ENCODE data around the gene SIGLEC7.
A peak's percentile ranks its signal among the peaks of the same experiment; 100 is the strongest.

Gene SIGLEC7

GRCh38 chr19:51142119-51142518 lies at the start of gene SIGLEC7:
Gene SIGLEC7 (plus strand): TSS chr19:51142301. CDS start chr19:51142370, 69 bp downstream.
- no peak for TF ChIP-seq CTCF (IDR thresholded peaks at IDR 0.05)
- H3K4me3 ChIP-seq (ENCODE audit: low read depth in 1 of 2, low read length in 1 of 2) = peak within 1 kb of the TSS; percentile 49 to 59

GRCh38 chr19:51093101-51093500 lies 49.0 kb upstream of the SIGLEC7 start:
- Histone ChIP-seq H3K9me3 (no peaks in the 10 kb centered on the region), H3K36me3 (no peaks in the 10 kb centered on the region), H3K27ac (no peak overlapping the region), H3K4me1 (ENCODE audit: control insufficient read depth in 1 of 2, insufficient read depth in 1 of 2, low read depth in 1 of 2, low read length in 1 of 2) (peaks cover 10 to 17% of the 10 kb centered on the region in 2 experiments), H3K27me3 (peaks cover 7% of the 10 kb centered on the region), H3K4me3 (ENCODE audit: low read depth in 1 of 2, low read length in 1 of 2) (no peak overlapping the region)
- TF ChIP-seq CTCF (IDR thresholded peaks at IDR 0.05) = no peak

More at GRCh38 chr19:51142119-51142518, at the start of gene SIGLEC7:
- H3K27ac ChIP-seq = peak within 1 kb of the TSS; percentile 100
- H3K4me1 ChIP-seq (ENCODE audit: control insufficient read depth in 1 of 2, insufficient read depth in 1 of 2, low read depth in 1 of 2, low read length in 1 of 2) = peaks cover 85 to 86% of the 10 kb centered on the region in 2 experiments
- H3K27me3 ChIP-seq = no peaks in the 10 kb centered on the region
- peaks cover 6% of the 10 kb centered on the region for H3K36me3 ChIP-seq
- H3K9me3 ChIP-seq = no peaks in the 10 kb centered on the region

DNA sequence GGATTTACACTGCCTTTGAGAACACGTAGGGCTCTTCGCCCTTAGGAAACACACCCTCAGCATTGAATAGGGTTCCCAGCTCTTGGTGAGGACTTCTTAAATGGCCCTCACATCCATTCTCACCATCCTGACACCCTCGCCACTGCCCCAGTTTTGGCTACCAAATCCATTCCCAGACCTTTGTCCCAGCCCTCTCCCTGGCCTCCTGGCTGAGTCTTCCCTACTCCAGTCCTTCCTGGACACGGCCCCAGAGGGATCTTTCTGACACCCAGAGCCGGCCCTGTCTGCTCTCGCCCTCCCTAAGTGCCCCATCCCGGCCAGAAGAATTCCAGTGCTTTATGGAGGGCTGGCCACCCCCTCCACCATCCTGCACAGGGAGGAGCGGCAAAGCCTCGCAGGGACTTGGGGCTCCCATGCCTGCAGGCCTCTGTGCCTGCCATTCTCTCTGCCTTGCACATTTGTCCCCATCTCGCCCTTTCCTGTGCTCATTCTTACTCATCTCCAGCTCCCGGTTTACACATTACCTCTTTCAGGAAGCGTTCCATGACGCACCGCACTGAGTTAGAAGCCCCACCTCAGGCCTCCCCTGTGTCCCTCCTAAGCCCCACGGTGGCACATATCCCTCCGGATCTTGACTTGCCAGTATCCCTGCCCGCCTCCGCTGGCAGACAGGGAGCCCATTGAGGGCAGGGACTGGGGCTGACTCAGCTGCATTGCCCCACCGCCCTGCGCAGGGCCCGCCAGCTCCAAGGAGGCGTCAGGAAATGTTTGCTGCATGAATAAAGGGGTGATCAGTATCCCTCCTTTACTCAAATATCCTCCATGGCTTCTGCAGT lies 48.4 kb upstream of the SIGLEC7 start:
- no peak overlapping the region for H3K27ac ChIP-seq
- H3K27me3 ChIP-seq = peaks cover 7% of the 10 kb centered on the region
- no peaks in the 10 kb centered on the region for H3K36me3 ChIP-seq
- no peak overlapping the region for H3K4me3 ChIP-seq (ENCODE audit: low read depth in 1 of 2, low read length in 1 of 2)
- peaks cover 10 to 18% of the 10 kb centered on the region in 2 experiments for H3K4me1 ChIP-seq (ENCODE audit: control insufficient read depth in 1 of 2, insufficient read depth in 1 of 2, low read depth in 1 of 2, low read length in 1 of 2)
- no peak for TF ChIP-seq CTCF (IDR thresholded peaks at IDR 0.05)
- H3K9me3 ChIP-seq = no peaks in the 10 kb centered on the region

GRCh38 chr19:51094696-51095279 lies 47.3 kb upstream of the SIGLEC7 start:
- TF ChIP-seq CTCF (IDR thresholded peaks at IDR 0.05) = peak; percentile 50
- Histone ChIP-seq H3K9me3 (no peaks in the 10 kb centered on the region), H3K27ac (no peak overlapping the region), H3K27me3 (peaks cover 7% of the 10 kb centered on the region), H3K4me3 (ENCODE audit: low read depth in 1 of 2, low read length in 1 of 2) (no peak overlapping the region), H3K36me3 (no peaks in the 10 kb centered on the region), H3K4me1 (ENCODE audit: control insufficient read depth in 1 of 2, insufficient read depth in 1 of 2, low read depth in 1 of 2, low read length in 1 of 2) (peaks cover 10 to 18% of the 10 kb centered on the region in 2 experiments)

DNA sequence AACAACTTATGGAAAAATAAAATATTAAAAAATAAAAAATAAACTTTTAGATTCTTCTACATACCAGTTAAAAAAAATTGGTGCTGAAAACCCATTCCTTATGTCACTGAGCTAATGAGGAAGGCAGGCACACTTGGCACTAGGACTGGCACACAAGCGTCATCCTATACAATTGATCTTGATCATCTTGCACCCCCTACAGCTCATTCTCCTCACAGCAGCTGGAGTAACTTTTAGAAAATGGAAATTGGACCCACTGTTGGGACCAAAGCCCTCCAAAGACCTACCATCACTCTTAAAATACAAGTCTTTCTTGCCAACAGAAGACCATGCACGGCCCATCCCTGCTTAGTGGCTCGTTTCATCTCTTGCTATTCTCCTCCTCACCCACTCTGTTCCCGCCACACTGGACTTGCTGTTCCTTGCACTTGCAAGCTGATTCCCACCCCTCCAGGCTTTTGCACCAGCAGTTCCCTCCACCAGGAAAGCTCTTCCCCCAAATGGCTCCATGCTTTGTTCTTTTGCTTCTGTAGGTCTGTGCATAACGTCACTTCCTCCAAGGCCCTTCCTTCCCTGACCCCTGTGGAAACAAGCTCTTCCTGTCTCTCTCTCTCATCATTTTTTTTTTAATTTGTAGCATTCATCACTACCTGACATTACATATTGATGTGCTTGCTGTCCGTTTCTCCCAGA lies 45.5 kb upstream of the SIGLEC7 start:
- Histone ChIP-seq H3K9me3 (no peaks in the 10 kb centered on the region), H3K4me3 (ENCODE audit: low read depth in 1 of 2, low read length in 1 of 2) (no peak overlapping the region), H3K4me1 (ENCODE audit: control insufficient read depth in 1 of 2, insufficient read depth in 1 of 2, low read depth in 1 of 2, low read length in 1 of 2) (peaks cover 10 to 18% of the 10 kb centered on the region in 2 experiments), H3K27me3 (peaks cover 4% of the 10 kb centered on the region), H3K36me3 (no peaks in the 10 kb centered on the region), H3K27ac (peak overlapping the region; percentile 61)
- TF ChIP-seq CTCF (IDR thresholded peaks at IDR 0.05) = no peak

All from neutrophil (primary cell).